Measurements from ENCODE around the gene UBR1. TPM values are rescaled to one million over a fixed set of nuclear protein-coding genes. Genes with fewer than 3 reads are reported as not detected.
"Not testable (repeated sequence)": the region's sequence is repeated elsewhere in the genome, so short reads cannot be mapped to it uniquely, and the experiment has no call there.

The UBR1 gene
- total RNA-seq, 1 experiment from 2014 or later, result 17.9 TPM

DNA sequence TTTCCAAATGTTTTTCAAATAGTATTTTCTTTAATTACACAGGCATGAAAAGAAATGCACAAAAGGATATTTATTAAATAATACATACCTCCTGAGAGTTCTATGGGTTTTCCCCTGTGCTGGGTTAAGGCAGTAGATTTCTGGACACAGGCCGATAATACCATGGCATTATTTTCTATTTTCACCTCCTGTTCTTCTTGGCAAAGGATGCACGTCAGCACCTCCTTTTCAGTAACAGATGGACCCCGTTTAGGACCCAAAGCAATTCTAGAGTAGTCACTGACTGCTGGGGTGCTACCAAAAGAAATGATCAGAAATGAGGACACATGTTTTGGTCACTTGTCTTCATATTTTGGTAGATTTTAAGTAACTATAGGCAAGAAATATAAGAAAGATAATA, 98.8 kb downstream of the UBR1 start:
- Histone ChIP-seq H3K9me3 (ENCODE audit: control insufficient read depth in 1 of 2, insufficient read depth in 1 of 2, low read depth in 1 of 2, low read length in 2 of 2) (no peaks in the 10 kb centered on the region), H3K4me3 (replicated peaks in 1 of 2; ENCODE audit: low read depth in 1 of 2, low read length in 2 of 2) (no peak overlapping the region), H4K20me1 (ENCODE audit: insufficient read depth) (no peaks in the 10 kb centered on the region), H3K9ac (ENCODE audit: low read length) (no peak overlapping the region), H3K9me2 (ENCODE audit: insufficient read depth) (no peaks in the 10 kb centered on the region), H2AFZ (ENCODE audit: low read depth, low read length, poor library complexity, severe bottlenecking) (no peak overlapping the region), H3K4me2 (ENCODE audit: low read length) (no peak overlapping the region), H3K79me2 (ENCODE audit: insufficient read depth, low read length) (no peaks in the 10 kb centered on the region), H3K27ac (ENCODE audit: low read depth, low read length) (no peak overlapping the region), H3K27me3 (ENCODE audit: insufficient read depth, low read length) (no peaks in the 10 kb centered on the region), H3K36me3 (ENCODE audit: control insufficient read depth in 1 of 2, insufficient read depth in 2 of 2, low read length in 2 of 2) (peaks cover 0 to 11% of the 10 kb centered on the region in 2 experiments; a peak in 2 of 4 replicates), H3K4me1 (ENCODE audit: control insufficient read depth in 1 of 2, insufficient read depth in 2 of 2, low read length in 2 of 2) (no peaks in the 10 kb centered on the region)
- ChIA-PET POLR2A (no interaction called here), CTCF (no interaction called here), RAD21 (ENCODE audit: low non-redundant PET in 1 of 2, low total read pairs in 2 of 2, uncharacterized antibody in 2 of 2, unreplicated experiment in 2 of 2) (no interaction called here)
- TF ChIP-seq JUND (IDR thresholded peaks at IDR 0.05), result no peak
- no peak for TF ChIP-seq ELF1 (IDR thresholded peaks at IDR 0.05; ENCODE audit: borderline replicate concordance, low read depth)
- TF ChIP-seq SRF (IDR thresholded peaks at IDR 0.05; ENCODE audit: low read depth), result no peak
- TF ChIP-seq, protein P1, sequence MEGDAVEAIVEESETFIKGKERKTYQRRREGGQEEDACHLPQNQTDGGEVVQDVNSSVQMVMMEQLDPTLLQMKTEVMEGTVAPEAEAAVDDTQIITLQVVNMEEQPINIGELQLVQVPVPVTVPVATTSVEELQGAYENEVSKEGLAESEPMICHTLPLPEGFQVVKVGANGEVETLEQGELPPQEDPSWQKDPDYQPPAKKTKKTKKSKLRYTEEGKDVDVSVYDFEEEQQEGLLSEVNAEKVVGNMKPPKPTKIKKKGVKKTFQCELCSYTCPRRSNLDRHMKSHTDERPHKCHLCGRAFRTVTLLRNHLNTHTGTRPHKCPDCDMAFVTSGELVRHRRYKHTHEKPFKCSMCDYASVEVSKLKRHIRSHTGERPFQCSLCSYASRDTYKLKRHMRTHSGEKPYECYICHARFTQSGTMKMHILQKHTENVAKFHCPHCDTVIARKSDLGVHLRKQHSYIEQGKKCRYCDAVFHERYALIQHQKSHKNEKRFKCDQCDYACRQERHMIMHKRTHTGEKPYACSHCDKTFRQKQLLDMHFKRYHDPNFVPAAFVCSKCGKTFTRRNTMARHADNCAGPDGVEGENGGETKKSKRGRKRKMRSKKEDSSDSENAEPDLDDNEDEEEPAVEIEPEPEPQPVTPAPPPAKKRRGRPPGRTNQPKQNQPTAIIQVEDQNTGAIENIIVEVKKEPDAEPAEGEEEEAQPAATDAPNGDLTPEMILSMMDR (IDR thresholded peaks at IDR 0.05 in 2 of 3, conservative IDR thresholded peaks at IDR 0.05 in 1 of 3; ENCODE audit: borderline replicate concordance in 1 of 3, insufficient read depth in 1 of 3, low read depth in 2 of 3, low read length in 2 of 3), result no peak
- TF ChIP-seq ZNF274 (IDR thresholded peaks at IDR 0.05; ENCODE audit: low read depth, low read length), result no peak
- TF ChIP-seq SP1 (IDR thresholded peaks at IDR 0.05; ENCODE audit: low read depth), result no peak
- TF ChIP-seq, protein P2, sequence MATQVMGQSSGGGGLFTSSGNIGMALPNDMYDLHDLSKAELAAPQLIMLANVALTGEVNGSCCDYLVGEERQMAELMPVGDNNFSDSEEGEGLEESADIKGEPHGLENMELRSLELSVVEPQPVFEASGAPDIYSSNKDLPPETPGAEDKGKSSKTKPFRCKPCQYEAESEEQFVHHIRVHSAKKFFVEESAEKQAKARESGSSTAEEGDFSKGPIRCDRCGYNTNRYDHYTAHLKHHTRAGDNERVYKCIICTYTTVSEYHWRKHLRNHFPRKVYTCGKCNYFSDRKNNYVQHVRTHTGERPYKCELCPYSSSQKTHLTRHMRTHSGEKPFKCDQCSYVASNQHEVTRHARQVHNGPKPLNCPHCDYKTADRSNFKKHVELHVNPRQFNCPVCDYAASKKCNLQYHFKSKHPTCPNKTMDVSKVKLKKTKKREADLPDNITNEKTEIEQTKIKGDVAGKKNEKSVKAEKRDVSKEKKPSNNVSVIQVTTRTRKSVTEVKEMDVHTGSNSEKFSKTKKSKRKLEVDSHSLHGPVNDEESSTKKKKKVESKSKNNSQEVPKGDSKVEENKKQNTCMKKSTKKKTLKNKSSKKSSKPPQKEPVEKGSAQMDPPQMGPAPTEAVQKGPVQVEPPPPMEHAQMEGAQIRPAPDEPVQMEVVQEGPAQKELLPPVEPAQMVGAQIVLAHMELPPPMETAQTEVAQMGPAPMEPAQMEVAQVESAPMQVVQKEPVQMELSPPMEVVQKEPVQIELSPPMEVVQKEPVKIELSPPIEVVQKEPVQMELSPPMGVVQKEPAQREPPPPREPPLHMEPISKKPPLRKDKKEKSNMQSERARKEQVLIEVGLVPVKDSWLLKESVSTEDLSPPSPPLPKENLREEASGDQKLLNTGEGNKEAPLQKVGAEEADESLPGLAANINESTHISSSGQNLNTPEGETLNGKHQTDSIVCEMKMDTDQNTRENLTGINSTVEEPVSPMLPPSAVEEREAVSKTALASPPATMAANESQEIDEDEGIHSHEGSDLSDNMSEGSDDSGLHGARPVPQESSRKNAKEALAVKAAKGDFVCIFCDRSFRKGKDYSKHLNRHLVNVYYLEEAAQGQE (IDR thresholded peaks at IDR 0.05; ENCODE audit: low read depth), result no peak
- ATAC-seq, result no peak
- intact Hi-C loops (cut with micrococcal nuclease), result no loop called here
- BruUV-seq (replicated peaks), result no TSS peak
- no peak for DNase-seq (ENCODE audit: low read depth, low spot score)

DNA sequence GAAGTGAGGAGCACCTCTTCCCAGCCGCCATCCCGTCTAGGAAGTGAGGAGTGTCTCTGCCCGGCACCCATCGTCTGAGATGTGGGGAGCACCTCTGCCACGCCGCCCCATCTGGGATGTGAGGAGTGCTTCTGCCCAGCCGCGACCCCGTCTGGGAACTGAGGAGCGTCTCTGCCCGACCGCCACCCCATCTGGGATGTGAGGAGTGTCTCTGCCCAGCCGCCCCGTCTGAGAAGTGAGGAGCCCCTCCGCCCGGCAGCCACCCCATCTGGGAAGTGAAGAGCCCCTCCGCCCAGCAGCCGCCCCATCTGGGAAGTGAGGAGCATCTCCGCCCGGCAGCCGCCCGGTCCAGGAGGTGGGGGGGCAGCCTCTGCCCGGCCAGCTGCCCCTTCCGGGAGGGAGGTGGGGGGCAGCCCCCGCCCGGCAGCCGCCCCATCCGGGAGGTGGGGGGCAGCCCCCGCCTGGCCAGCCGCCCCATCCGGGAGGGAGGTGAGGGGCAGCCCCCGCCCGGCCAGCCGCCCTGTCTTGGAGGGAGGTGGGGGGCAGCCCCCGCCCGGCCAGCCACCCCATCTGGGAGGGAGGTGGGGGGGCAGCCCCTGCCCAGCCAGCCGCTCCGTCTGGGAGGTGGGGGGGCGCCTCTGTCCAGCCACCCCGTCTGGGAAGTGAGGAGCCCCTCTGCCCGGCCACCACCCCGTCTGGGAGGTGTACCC, 100.8 kb downstream of the UBR1 start:
- H3K9me2 ChIP-seq (ENCODE audit: insufficient read depth); POLR2A ChIA-PET; H3K4me1 ChIP-seq (ENCODE audit: control insufficient read depth in 1 of 2, insufficient read depth in 2 of 2, low read length in 2 of 2); H3K9me3 ChIP-seq (ENCODE audit: control insufficient read depth in 1 of 2, insufficient read depth in 1 of 2, low read depth in 1 of 2, low read length in 2 of 2); H3K9ac ChIP-seq (ENCODE audit: low read length); H2AFZ ChIP-seq (ENCODE audit: low read depth, low read length, poor library complexity, severe bottlenecking); ATAC-seq; CTCF ChIA-PET; intact Hi-C loops (cut with micrococcal nuclease); BruUV-seq (replicated peaks); H3K27me3 ChIP-seq (ENCODE audit: insufficient read depth, low read length); RAD21 ChIA-PET (ENCODE audit: low non-redundant PET in 1 of 2, low total read pairs in 2 of 2, uncharacterized antibody in 2 of 2, unreplicated experiment in 2 of 2); DNase-seq (ENCODE audit: low read depth, low spot score); H3K4me3 ChIP-seq (replicated peaks in 1 of 2; ENCODE audit: low read depth in 1 of 2, low read length in 2 of 2); H3K79me2 ChIP-seq (ENCODE audit: insufficient read depth, low read length); H4K20me1 ChIP-seq (ENCODE audit: insufficient read depth); H3K36me3 ChIP-seq (ENCODE audit: control insufficient read depth in 1 of 2, insufficient read depth in 2 of 2, low read length in 2 of 2); H3K4me2 ChIP-seq (ENCODE audit: low read length); H3K27ac ChIP-seq (ENCODE audit: low read depth, low read length): not testable (repeated sequence)

Data from HCT116 (cell line).